ENCODE measurements around the gene SP6.

- no peak for TF ChIP-seq CTCF (IDR thresholded peaks at IDR 0.05)
- TF ChIP-seq POLR2A (IDR thresholded peaks at IDR 0.05), result no peak
These were observed 16.2 kb downstream of the SP6 start for GRCh38 chr17:47834756-47835155.
